OCI-LY7 (cell line): Measurements from ENCODE around the gene KLK7. TPM values are rescaled to one million over a fixed set of nuclear protein-coding genes. Genes with fewer than 3 reads are reported as not detected.

Source experiments
- BruUV-seq: library from RNA; stranded (reverse); fragments of 400-500 nt; replicated peaks from 2 replicates; lab custom pipeline; 2021; lab: Mats Ljungman, UMichigan
- CTCF ChIA-PET: fragments of 300-600 bp; sonication (Branson Sonifier 250); formaldehyde crosslinking; loops from one replicate; lab custom pipeline; 2022; ENCODE audit warnings: antibody characterized with exemption; ENCODE audit not compliant: unreplicated experiment; lab: Charles Lee
- POLR2A ChIA-PET: fragments of 300-600 bp; sonication (Branson Sonifier 250); formaldehyde crosslinking; loops from one replicate; lab custom pipeline; 2022; ENCODE audit warnings: antibody characterized with exemption; lab: Charles Lee
- DNase-seq: peaks from one replicate; pipeline ENCODE4 v3.0.0-alpha.2; 2015; ENCODE audit warnings: low spot score
- H2AFZ ChIP-seq: fragments of 200-600 bp; sonication (generic), shearing (Covaris generic); 2 replicates; pipeline ENCODE4 v1.6.1; 2014; ENCODE audit warnings: mild to moderate bottlenecking, antibody characterized with exemption, low read length, moderate library complexity
- H3K27ac ChIP-seq: fragments of 200-600 bp; sonication (generic); 2 replicates; pipeline ENCODE4 v1.5.1; 2014; ENCODE audit warnings: mixed run types, low read depth, mild to moderate bottlenecking, moderate library complexity, low read length, inconsistent platforms; ENCODE audit not compliant: poor library complexity, severe bottlenecking
- H3K36me3 ChIP-seq: fragments of 200-600 bp; sonication (generic); 2 replicates; pipeline ENCODE4 v1.6.1; 2014; ENCODE audit warnings: mild to moderate bottlenecking, antibody characterized with exemption, low read length, moderate library complexity, mixed read lengths; ENCODE audit not compliant: insufficient read depth
- H3K4me1 ChIP-seq: fragments of 200-600 bp; sonication (generic); 2 replicates; pipeline ENCODE4 v1.5.1; 2014; ENCODE audit warnings: mild to moderate bottlenecking, low read length; ENCODE audit not compliant: insufficient read depth, poor library complexity, severe bottlenecking
- H3K4me2 ChIP-seq: fragments of 200-600 bp; sonication (generic); 2 replicates; pipeline ENCODE4 v1.6.1; 2014; ENCODE audit warnings: mild to moderate bottlenecking, low read length
- H3K4me3 ChIP-seq: fragments of 200-600 bp; sonication (generic); 2 replicates; pipeline ENCODE4 v1.5.1; 2014; ENCODE audit warnings: mild to moderate bottlenecking, low read depth, low read length; ENCODE audit not compliant: poor library complexity, severe bottlenecking
- H3K79me2 ChIP-seq: fragments of 200-600 bp; sonication (generic); 2 replicates; pipeline ENCODE4 v1.6.1; 2016; ENCODE audit warnings: low read depth, mild to moderate bottlenecking, low read length, moderate library complexity, mixed read lengths; ENCODE audit not compliant: insufficient read depth
- H3K9me2 ChIP-seq: fragments of 200-600 bp; sonication (generic); 2 replicates; pipeline ENCODE4 v1.6.1; 2016; ENCODE audit warnings: mild to moderate bottlenecking, low read length, mixed read lengths; ENCODE audit not compliant: insufficient read depth
- H3K9me3 ChIP-seq: fragments of 200-600 bp; sonication (generic); 2 replicates; pipeline ENCODE4 v1.6.1; 2014; ENCODE audit warnings: mild to moderate bottlenecking, mixed run types, low read length, mixed read lengths
- H4K20me1 ChIP-seq: fragments of 200-600 bp; sonication (generic); 2 replicates; pipeline ENCODE4 v1.6.1; 2014; ENCODE audit warnings: mild to moderate bottlenecking, antibody characterized with exemption, low read length, moderate library complexity, mixed read lengths; ENCODE audit not compliant: insufficient read depth
- EZH2phosphoT487 ChIP-seq: fragments of 200-600 bp; sonication (generic); IDR thresholded peaks from 2 replicates; pipeline ENCODE4 v1.6.1; 2018; ENCODE audit warnings: low read depth, borderline replicate concordance, mild to moderate bottlenecking, mixed run types, antibody characterized with exemption, low read length, moderate library complexity, mixed read lengths
- intact Hi-C: fragments of 100-400 bp; cut with micrococcal nuclease; formaldehyde crosslinking; loops from one replicate; pipeline ENCODE4 v1.10.0; 2022; ENCODE audit not compliant: unreplicated experiment
- total RNA-seq, 2 experiments: library from RNA; depleted of rRNA in 1 of 2; stranded (reverse); fragments of >200 nt in 1 of 2; shearing (Covaris generic) in 1 of 2; gene quantifications; 2 replicates each; pipeline ENCODE4 v1.2.3, GENCODE V29; 2014 to 2022
- TF ChIP-seq, protein P1 (sequence below): fragments of 200-600 bp; sonication (generic); conservative IDR thresholded peaks from 2 replicates; pipeline ENCODE4 v1.5.1; 2014; ENCODE audit warnings: mild to moderate bottlenecking, antibody characterized with exemption, low read length, moderate library complexity, mixed read lengths

KLK7 gene
- total RNA-seq, 2 experiments from 2014 or later, result not detected

GRCh38 chr19:51019544-51019925 is 35.8 kb upstream of the KLK7 start, which contains the start of gene KLK10:
KLK10 (minus strand) TSS chr19:51019709; CDS start chr19:51019130, 579 bp downstream.
- Histone ChIP-seq H3K9me3 (no peaks in the 10 kb centered on the region), H3K4me3 (no peak within 1 kb of the TSS), H3K27ac (no peak within 1 kb of the TSS), H3K36me3 (no peaks in the 10 kb centered on the region), H2AFZ (no peak within 1 kb of the TSS), H3K4me1 (no peaks in the 10 kb centered on the region), H4K20me1 (no peaks in the 10 kb centered on the region), H3K4me2 (no peak within 1 kb of the TSS), H3K9me2 (no peaks in the 10 kb centered on the region), H3K79me2 (no peaks in the 10 kb centered on the region)
- CTCF ChIA-PET, result no interaction called here
- no TSS peak for BruUV-seq
- intact Hi-C loops, result no loop called here
- no peak for TF ChIP-seq EZH2phosphoT487
- TF ChIP-seq, protein P1, sequence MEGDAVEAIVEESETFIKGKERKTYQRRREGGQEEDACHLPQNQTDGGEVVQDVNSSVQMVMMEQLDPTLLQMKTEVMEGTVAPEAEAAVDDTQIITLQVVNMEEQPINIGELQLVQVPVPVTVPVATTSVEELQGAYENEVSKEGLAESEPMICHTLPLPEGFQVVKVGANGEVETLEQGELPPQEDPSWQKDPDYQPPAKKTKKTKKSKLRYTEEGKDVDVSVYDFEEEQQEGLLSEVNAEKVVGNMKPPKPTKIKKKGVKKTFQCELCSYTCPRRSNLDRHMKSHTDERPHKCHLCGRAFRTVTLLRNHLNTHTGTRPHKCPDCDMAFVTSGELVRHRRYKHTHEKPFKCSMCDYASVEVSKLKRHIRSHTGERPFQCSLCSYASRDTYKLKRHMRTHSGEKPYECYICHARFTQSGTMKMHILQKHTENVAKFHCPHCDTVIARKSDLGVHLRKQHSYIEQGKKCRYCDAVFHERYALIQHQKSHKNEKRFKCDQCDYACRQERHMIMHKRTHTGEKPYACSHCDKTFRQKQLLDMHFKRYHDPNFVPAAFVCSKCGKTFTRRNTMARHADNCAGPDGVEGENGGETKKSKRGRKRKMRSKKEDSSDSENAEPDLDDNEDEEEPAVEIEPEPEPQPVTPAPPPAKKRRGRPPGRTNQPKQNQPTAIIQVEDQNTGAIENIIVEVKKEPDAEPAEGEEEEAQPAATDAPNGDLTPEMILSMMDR, result no peak
- POLR2A ChIA-PET, result no interaction called here
- DNase-seq, result no peak

- H4K20me1 ChIP-seq, result no peaks in the 10 kb centered on the region
- H3K4me3 ChIP-seq, result no peak overlapping the region
- POLR2A ChIA-PET, result no interaction called here
- no peaks in the 10 kb centered on the region for H3K79me2 ChIP-seq
- TF ChIP-seq EZH2phosphoT487, result no peak
- TF ChIP-seq, protein P1, result no peak
- no peaks in the 10 kb centered on the region for H3K4me1 ChIP-seq
- no peak overlapping the region for H2AFZ ChIP-seq
- H3K9me3 ChIP-seq, result no peaks in the 10 kb centered on the region
- no peaks in the 10 kb centered on the region for H3K9me2 ChIP-seq
- CTCF ChIA-PET, result no interaction called here
- intact Hi-C loops, result no loop called here
- no TSS peak for BruUV-seq
- no peak for DNase-seq
- H3K36me3 ChIP-seq, result no peaks in the 10 kb centered on the region
- H3K4me2 ChIP-seq, result no peak overlapping the region
- no peak overlapping the region for H3K27ac ChIP-seq
Observed at GRCh38 chr19:51018745-51019543, 35.2 kb upstream of the KLK7 start.
